ENCODE measurements around the gene NPR3.

Gene NPR3

DNA sequence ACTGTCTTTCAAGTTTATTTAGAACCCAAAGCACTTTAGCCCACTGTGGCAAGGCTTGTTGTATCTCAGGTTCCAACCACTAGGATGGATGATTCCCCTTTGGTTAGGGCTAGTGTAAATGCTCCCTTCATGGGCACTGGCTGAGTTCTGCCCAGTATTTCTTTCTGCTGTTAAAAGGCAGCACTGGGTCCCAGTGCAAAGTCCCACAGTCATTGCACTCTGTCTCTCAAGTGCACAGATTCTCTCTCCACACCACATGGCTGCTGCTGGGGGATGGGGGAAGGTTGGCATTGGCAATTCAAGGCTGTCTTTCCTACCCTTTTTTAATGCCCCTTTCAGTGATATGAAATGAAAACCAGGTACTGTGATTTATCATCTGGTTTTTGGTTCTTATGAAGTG lies 7.2 kb upstream of the NPR3 start:
- peaks cover 0 to 2% of the 10 kb centered on the region in 2 experiments for H3K4me1 ChIP-seq (ENCODE audit: control insufficient read depth in 1 of 2, insufficient read depth in 1 of 2, low read depth in 1 of 2, low read length in 1 of 2)
- no peak overlapping the region for H3K27ac ChIP-seq
- H3K9me3 ChIP-seq: no peaks in the 10 kb centered on the region
- no peak for TF ChIP-seq CTCF (IDR thresholded peaks at IDR 0.05)
- no peak overlapping the region for H3K4me3 ChIP-seq (ENCODE audit: low read depth in 1 of 2, low read length in 1 of 2)
- H3K36me3 ChIP-seq: no peaks in the 10 kb centered on the region
- H3K27me3 ChIP-seq: peaks cover 22% of the 10 kb centered on the region

DNA sequence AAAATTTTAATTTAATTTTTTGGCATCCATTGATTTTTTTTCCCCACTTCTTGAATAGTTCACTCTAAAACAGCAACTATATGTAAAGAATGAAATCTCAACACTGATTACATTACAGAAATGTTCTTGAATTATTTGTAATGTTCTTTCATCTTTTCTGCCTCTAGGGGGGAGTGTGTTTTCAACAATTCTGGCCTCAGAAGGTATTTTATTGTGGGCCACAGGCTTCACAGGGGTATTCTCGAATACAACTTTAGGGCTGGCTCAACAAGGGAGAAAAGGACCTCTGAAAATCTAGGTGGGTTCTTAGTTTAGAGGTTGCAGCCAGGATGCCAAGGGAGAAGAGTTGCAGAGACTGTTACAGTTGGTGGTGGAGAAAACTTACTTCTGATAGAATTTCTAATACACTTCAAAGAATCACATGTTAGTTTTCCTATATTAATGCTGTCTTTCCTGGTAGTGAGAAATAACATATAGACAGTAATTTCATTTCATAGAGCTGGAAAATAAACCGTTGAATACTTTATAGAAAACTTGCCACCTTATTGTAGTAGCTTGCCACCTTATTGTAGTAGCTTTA lies 3.6 kb upstream of the NPR3 start:
- H3K9me3 ChIP-seq: no peaks in the 10 kb centered on the region
- no peaks in the 10 kb centered on the region for H3K36me3 ChIP-seq
- no peak for TF ChIP-seq CTCF (IDR thresholded peaks at IDR 0.05)
- H3K4me1 ChIP-seq (ENCODE audit: control insufficient read depth in 1 of 2, insufficient read depth in 1 of 2, low read depth in 1 of 2, low read length in 1 of 2): peaks cover 27 to 32% of the 10 kb centered on the region in 2 experiments
- peaks cover 58% of the 10 kb centered on the region for H3K27me3 ChIP-seq
- no peak overlapping the region for H3K27ac ChIP-seq
- no peak overlapping the region for H3K4me3 ChIP-seq (ENCODE audit: low read depth in 1 of 2, low read length in 1 of 2)

GRCh38 chr5:32708949-32709348 lies 2.2 kb upstream of the NPR3 start:
- TF ChIP-seq CTCF (IDR thresholded peaks at IDR 0.05): no peak
- Histone ChIP-seq H3K27me3 (peaks cover 72% of the 10 kb centered on the region), H3K27ac (no peak overlapping the region), H3K4me3 (ENCODE audit: low read depth in 1 of 2, low read length in 1 of 2) (no peak overlapping the region), H3K36me3 (no peaks in the 10 kb centered on the region), H3K4me1 (ENCODE audit: control insufficient read depth in 1 of 2, insufficient read depth in 1 of 2, low read depth in 1 of 2, low read length in 1 of 2) (peaks cover 31 to 44% of the 10 kb centered on the region in 2 experiments), H3K9me3 (no peaks in the 10 kb centered on the region)

- H3K27ac ChIP-seq: no peak overlapping the region
- no peaks in the 10 kb centered on the region for H3K36me3 ChIP-seq
- peak overlapping the region; percentile 43 to 49 for H3K4me3 ChIP-seq (ENCODE audit: low read depth in 1 of 2, low read length in 1 of 2)
- H3K4me1 ChIP-seq (ENCODE audit: control insufficient read depth in 1 of 2, insufficient read depth in 1 of 2, low read depth in 1 of 2, low read length in 1 of 2): peaks cover 31 to 46% of the 10 kb centered on the region in 2 experiments
- H3K27me3 ChIP-seq: peaks cover 82% of the 10 kb centered on the region
- TF ChIP-seq CTCF (IDR thresholded peaks at IDR 0.05): no peak
- H3K9me3 ChIP-seq: no peaks in the 10 kb centered on the region
Measured at GRCh38 chr5:32709750-32710549, 1.2 kb upstream of the NPR3 start.

DNA sequence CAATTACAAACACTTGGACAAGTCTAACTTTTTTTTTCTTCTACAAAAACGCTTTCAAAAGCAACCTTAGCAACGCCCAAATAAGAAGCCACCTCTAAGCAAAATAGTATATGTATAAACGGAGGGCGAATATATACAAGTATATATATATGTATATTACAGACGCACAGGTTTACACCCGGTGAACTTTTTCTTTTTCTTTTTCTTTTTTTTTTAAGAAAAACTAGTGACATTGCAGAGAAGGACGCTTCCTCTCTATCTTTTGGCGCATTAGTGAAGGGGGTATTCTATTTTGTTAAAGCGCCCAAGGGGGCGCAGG lies 200 bp downstream of the NPR3 start:
- no peak overlapping the region for H3K4me3 ChIP-seq (ENCODE audit: low read depth in 1 of 2, low read length in 1 of 2)
- H3K4me1 ChIP-seq (ENCODE audit: control insufficient read depth in 1 of 2, insufficient read depth in 1 of 2, low read depth in 1 of 2, low read length in 1 of 2): peaks cover 31 to 46% of the 10 kb centered on the region in 2 experiments
- TF ChIP-seq CTCF (IDR thresholded peaks at IDR 0.05): no peak
- H3K36me3 ChIP-seq: no peaks in the 10 kb centered on the region
- peaks cover 96% of the 10 kb centered on the region for H3K27me3 ChIP-seq
- H3K27ac ChIP-seq: no peak overlapping the region
- H3K9me3 ChIP-seq: no peaks in the 10 kb centered on the region
